Neural crest cell (in vitro differentiated cells): ENCODE measurements around the gene SNCA. TPM values are rescaled to one million over a fixed set of nuclear protein-coding genes. Genes with fewer than 3 reads are reported as not detected.
A peak's percentile ranks its signal among the peaks of the same experiment; 100 is the strongest.

Experiments used
- DNase-seq: peaks from one replicate; pipeline ENCODE4 v3.0.0; 2021; ENCODE audit warnings: low read depth, mixed read lengths, low spot score
- H3K27ac Mint-ChIP-seq: one replicate; pipeline ENCODE4 v1.8.0; 2021; ENCODE audit warnings: mild to moderate bottlenecking, mixed read lengths; ENCODE audit not compliant: unreplicated experiment
- H3K27me3 Mint-ChIP-seq: 2 replicates; pipeline ENCODE4 v1.8.0; 2021; ENCODE audit warnings: low read depth, mild to moderate bottlenecking, mixed read lengths
- H3K36me3 Mint-ChIP-seq: 2 replicates; pipeline ENCODE4 v1.8.0; 2021; ENCODE audit warnings: low read depth, mild to moderate bottlenecking, mixed read lengths
- H3K4me1 Mint-ChIP-seq: 2 replicates; pipeline ENCODE4 v1.8.0; 2021; ENCODE audit warnings: mixed read lengths
- H3K4me3 Mint-ChIP-seq: one replicate; pipeline ENCODE4 v1.8.0; 2021; ENCODE audit warnings: mild to moderate bottlenecking, mixed read lengths
- H3K9me3 Mint-ChIP-seq: 2 replicates; pipeline ENCODE4 v1.8.0; 2021; ENCODE audit warnings: mixed read lengths
- total RNA-seq: library from RNA; stranded (reverse); gene quantifications from 2 replicates; pipeline ENCODE4 v1.2.1, GENCODE V29; 2021
- TF ChIP-seq, protein P1 (sequence below): fragments of 200-600 bp; sonication (generic); conservative IDR thresholded peaks from 2 replicates; pipeline ENCODE4 v1.5.0; 2021; ENCODE audit warnings: antibody characterized with exemption, mild to moderate bottlenecking

Gene SNCA
- total RNA-seq, 1 donor from 2014 or later: 29.6 TPM

GRCh38 chr4:89788206-89789072 lies 48.5 kb downstream of the SNCA start:
- peak overlapping the region; percentile 95 for H3K27ac Mint-ChIP-seq
- peaks cover 16% of the 10 kb centered on the region for H3K4me1 Mint-ChIP-seq
- H3K36me3 Mint-ChIP-seq: peaks cover 9% of the 10 kb centered on the region
- H3K27me3 Mint-ChIP-seq: no peaks in the 10 kb centered on the region
- peaks cover 4% of the 10 kb centered on the region for H3K9me3 Mint-ChIP-seq
- DNase-seq: no peak
- H3K4me3 Mint-ChIP-seq: no peak overlapping the region
- TF ChIP-seq, protein P1, sequence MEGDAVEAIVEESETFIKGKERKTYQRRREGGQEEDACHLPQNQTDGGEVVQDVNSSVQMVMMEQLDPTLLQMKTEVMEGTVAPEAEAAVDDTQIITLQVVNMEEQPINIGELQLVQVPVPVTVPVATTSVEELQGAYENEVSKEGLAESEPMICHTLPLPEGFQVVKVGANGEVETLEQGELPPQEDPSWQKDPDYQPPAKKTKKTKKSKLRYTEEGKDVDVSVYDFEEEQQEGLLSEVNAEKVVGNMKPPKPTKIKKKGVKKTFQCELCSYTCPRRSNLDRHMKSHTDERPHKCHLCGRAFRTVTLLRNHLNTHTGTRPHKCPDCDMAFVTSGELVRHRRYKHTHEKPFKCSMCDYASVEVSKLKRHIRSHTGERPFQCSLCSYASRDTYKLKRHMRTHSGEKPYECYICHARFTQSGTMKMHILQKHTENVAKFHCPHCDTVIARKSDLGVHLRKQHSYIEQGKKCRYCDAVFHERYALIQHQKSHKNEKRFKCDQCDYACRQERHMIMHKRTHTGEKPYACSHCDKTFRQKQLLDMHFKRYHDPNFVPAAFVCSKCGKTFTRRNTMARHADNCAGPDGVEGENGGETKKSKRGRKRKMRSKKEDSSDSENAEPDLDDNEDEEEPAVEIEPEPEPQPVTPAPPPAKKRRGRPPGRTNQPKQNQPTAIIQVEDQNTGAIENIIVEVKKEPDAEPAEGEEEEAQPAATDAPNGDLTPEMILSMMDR: no peak

- Mint-ChIP-seq H3K4me3 (no peak overlapping the region), H3K27me3 (no peaks in the 10 kb centered on the region), H3K4me1 (peaks cover 17% of the 10 kb centered on the region), H3K36me3 (peaks cover 5% of the 10 kb centered on the region), H3K27ac (no peak overlapping the region), H3K9me3 (no peaks in the 10 kb centered on the region)
- TF ChIP-seq, protein P1: no peak
- DNase-seq: no peak
These were observed 52.2 kb downstream of the SNCA start for GRCh38 chr4:89784686-89785231.

DNA sequence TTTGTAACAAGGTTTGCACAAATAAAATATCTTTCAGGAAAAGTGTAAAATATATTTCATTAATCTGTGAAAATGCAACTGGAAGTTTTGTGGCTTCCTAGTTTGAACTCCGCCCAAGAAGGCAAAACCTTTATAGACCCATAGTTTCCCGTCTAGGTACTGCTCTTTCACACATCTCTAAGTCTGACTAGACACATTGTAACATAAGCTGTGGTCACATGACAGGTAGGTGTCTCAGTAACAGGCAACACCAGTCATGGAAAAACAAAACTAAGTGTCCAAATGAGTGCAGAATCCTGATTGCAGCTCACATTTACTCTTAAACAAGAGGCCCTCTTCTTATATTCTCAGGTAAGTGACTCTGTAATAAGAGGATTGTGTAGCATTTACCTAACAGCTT lies 55.6 kb downstream of the SNCA start:
- H3K4me3 Mint-ChIP-seq: no peak overlapping the region
- peaks cover 32% of the 10 kb centered on the region for H3K36me3 Mint-ChIP-seq
- H3K4me1 Mint-ChIP-seq: peaks cover 5% of the 10 kb centered on the region

DNA sequence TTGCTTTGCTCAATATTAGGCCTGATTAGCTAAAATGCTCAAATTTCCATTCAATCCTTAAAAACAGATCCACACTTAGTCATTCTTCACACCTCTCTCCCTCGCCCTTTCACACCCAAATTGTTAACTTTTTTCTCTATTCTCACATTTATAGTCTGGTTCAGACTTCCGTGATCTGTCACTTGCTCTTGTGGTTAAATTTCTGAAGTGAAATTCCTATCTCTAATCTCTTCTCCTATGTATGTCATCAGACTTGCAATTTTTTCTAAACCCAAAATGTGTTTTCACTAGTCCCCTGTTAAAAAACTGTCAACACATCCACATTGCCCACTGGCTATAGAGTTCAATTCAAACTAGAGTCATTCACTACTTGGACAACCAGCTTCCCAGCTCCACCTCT lies 63.2 kb downstream of the SNCA start:
- H3K27me3 Mint-ChIP-seq: no peaks in the 10 kb centered on the region
- H3K4me1 Mint-ChIP-seq: peaks cover 5% of the 10 kb centered on the region
- no peak overlapping the region for H3K4me3 Mint-ChIP-seq
- no peak overlapping the region for H3K27ac Mint-ChIP-seq
- H3K36me3 Mint-ChIP-seq: peaks cover 39% of the 10 kb centered on the region
- TF ChIP-seq, protein P1: no peak
- H3K9me3 Mint-ChIP-seq: peaks cover 24% of the 10 kb centered on the region
- DNase-seq: no peak

More for the DNA sequence above, 55.6 kb downstream of the SNCA start:
- DNase-seq: no peak
- TF ChIP-seq, protein P1: no peak
- no peak overlapping the region for H3K27ac Mint-ChIP-seq
- peaks cover 23% of the 10 kb centered on the region for H3K9me3 Mint-ChIP-seq
- no peaks in the 10 kb centered on the region for H3K27me3 Mint-ChIP-seq

- peaks cover 5% of the 10 kb centered on the region for H3K4me1 Mint-ChIP-seq
- TF ChIP-seq, protein P1: no peak
- no peak for DNase-seq
- peaks cover 13% of the 10 kb centered on the region for H3K36me3 Mint-ChIP-seq
- H3K27me3 Mint-ChIP-seq: no peaks in the 10 kb centered on the region
- H3K4me3 Mint-ChIP-seq: no peak overlapping the region
- peaks cover 9% of the 10 kb centered on the region for H3K9me3 Mint-ChIP-seq
- no peak overlapping the region for H3K27ac Mint-ChIP-seq
These were observed 67.1 kb downstream of the SNCA start for GRCh38 chr4:89769856-89770255.
